Measurements from ENCODE around the gene LYPD5.

GRCh38 chr19:43763473-43763939, 38.7 kb downstream of the LYPD5 start:
- TF ChIP-seq CTCF (IDR thresholded peaks at IDR 0.05) (no peak), POLR2A (IDR thresholded peaks at IDR 0.05) (no peak)

Measured in right lobe of liver (tissue), 4 donors.